Loucy (cell line): Measurements from ENCODE around the gene AGO4.
A peak's percentile ranks its signal among the peaks of the same experiment; 100 is the strongest.

Experiments
- H2AFZ ChIP-seq: fragments of 200-600 bp; sonication (generic); 2 replicates; pipeline ENCODE4 v1.6.0; 2016; ENCODE audit warnings: antibody characterized with exemption, mild to moderate bottlenecking, low read length, moderate library complexity
- H3F3A ChIP-seq: fragments of 200-600 bp; 2 replicates; pipeline ENCODE4 v1.6.0; 2016; ENCODE audit warnings: antibody characterized with exemption, low read depth, mild to moderate bottlenecking
- H3K27me3 ChIP-seq: fragments of 200-600 bp; sonication (generic); 2 replicates; pipeline ENCODE4 v1.6.1; 2014; ENCODE audit warnings: low read length, mild to moderate bottlenecking; ENCODE audit not compliant: insufficient read depth, poor library complexity, severe bottlenecking
- H3K36me3 ChIP-seq: fragments of 200-600 bp; sonication (generic); 2 replicates; pipeline ENCODE4 v1.6.1; 2016; ENCODE audit warnings: low read length; ENCODE audit not compliant: insufficient read depth
- H3K4me1 ChIP-seq: fragments of 200-600 bp; sonication (generic); 2 replicates; pipeline ENCODE4 v1.5.1; 2014; ENCODE audit warnings: low read length, mild to moderate bottlenecking; ENCODE audit not compliant: insufficient read depth, poor library complexity, severe bottlenecking
- H3K4me2 ChIP-seq: fragments of 200-600 bp; sonication (generic); 2 replicates; pipeline ENCODE4 v1.6.0; 2014; ENCODE audit warnings: antibody characterized with exemption, low read length, low read depth, mild to moderate bottlenecking; ENCODE audit not compliant: poor library complexity, severe bottlenecking
- H3K4me3 ChIP-seq: fragments of 200-600 bp; sonication (generic); 2 replicates; pipeline ENCODE4 v1.5.1; 2014; ENCODE audit warnings: low read length, mild to moderate bottlenecking, mixed read lengths; ENCODE audit not compliant: poor library complexity, severe bottlenecking
- H3K79me2 ChIP-seq: fragments of 200-600 bp; sonication (generic); 2 replicates; pipeline ENCODE4 v1.6.1; 2014; ENCODE audit warnings: low read length; ENCODE audit not compliant: insufficient read depth
- H3K9ac ChIP-seq: fragments of 200-600 bp; sonication (generic); 2 replicates; pipeline ENCODE4 v1.6.0; 2014; ENCODE audit warnings: mild to moderate bottlenecking, low read depth, low read length, moderate library complexity; ENCODE audit not compliant: poor library complexity, severe bottlenecking
- H3K9me2 ChIP-seq: fragments of 200-600 bp; sonication (generic); replicated peaks from 2 replicates; pipeline ENCODE4 v1.6.1; 2016; ENCODE audit warnings: low read depth, low read length, mixed read lengths
- H3K9me3 ChIP-seq: fragments of 200-600 bp; sonication (generic); 2 replicates; pipeline ENCODE4 v1.6.1; 2014; ENCODE audit warnings: mild to moderate bottlenecking, antibody characterized with exemption, low read length, low read depth; ENCODE audit not compliant: insufficient read depth
- H4K20me1 ChIP-seq: fragments of 200-600 bp; sonication (generic); 2 replicates; pipeline ENCODE4 v1.6.0; 2014; ENCODE audit warnings: antibody characterized with exemption, low read length, mild to moderate bottlenecking; ENCODE audit not compliant: insufficient read depth, poor library complexity, severe bottlenecking
- EZH2phosphoT487 ChIP-seq: fragments of 200-600 bp; IDR thresholded peaks from 2 replicates; pipeline ENCODE4 v1.6.1; 2018; ENCODE audit warnings: antibody characterized with exemption, mild to moderate bottlenecking, moderate library complexity, borderline replicate concordance
- TF ChIP-seq, protein P1 (sequence below): fragments of 200-600 bp; sonication (generic); conservative IDR thresholded peaks from 2 replicates; pipeline ENCODE4 v1.5.1; 2014; ENCODE audit warnings: mild to moderate bottlenecking, antibody characterized with exemption, low read length

Gene AGO4

DNA sequence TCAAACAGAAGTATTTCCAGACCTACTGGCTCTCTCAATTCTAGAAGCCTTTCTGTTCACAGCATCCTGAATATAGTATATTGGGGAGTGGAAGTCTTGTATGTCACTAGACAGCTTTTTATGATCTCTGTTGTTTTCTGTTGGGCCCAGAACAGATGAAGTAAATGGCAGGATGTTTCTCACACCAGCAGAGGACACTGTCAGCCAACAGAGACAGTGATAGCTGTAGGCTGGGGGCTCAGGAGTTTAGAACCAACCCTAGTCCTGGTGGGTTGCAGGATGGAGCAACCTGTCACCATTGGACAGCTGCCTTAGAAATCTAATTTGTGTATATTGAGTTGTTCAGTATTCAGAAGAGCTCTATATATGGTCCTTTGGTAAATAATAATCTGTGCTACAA is 92.1 kb downstream of the AGO4 start:
- Histone ChIP-seq H3K9ac (no peak overlapping the region), H3K27me3 (no peaks in the 10 kb centered on the region), H3K4me2 (no peak overlapping the region), H3F3A (no peaks in the 10 kb centered on the region), H3K9me3 (no peaks in the 10 kb centered on the region), H3K4me1 (peaks cover under 1% of the 10 kb centered on the region), H2AFZ (no peak overlapping the region), H3K4me3 (no peak overlapping the region), H3K79me2 (no peaks in the 10 kb centered on the region), H4K20me1 (no peaks in the 10 kb centered on the region), H3K36me3 (peaks cover 60% of the 10 kb centered on the region; the same call in 1 of the 2 replicates), H3K9me2 (no peaks in the 10 kb centered on the region)
- TF ChIP-seq EZH2phosphoT487: no peak
- TF ChIP-seq, protein P1, sequence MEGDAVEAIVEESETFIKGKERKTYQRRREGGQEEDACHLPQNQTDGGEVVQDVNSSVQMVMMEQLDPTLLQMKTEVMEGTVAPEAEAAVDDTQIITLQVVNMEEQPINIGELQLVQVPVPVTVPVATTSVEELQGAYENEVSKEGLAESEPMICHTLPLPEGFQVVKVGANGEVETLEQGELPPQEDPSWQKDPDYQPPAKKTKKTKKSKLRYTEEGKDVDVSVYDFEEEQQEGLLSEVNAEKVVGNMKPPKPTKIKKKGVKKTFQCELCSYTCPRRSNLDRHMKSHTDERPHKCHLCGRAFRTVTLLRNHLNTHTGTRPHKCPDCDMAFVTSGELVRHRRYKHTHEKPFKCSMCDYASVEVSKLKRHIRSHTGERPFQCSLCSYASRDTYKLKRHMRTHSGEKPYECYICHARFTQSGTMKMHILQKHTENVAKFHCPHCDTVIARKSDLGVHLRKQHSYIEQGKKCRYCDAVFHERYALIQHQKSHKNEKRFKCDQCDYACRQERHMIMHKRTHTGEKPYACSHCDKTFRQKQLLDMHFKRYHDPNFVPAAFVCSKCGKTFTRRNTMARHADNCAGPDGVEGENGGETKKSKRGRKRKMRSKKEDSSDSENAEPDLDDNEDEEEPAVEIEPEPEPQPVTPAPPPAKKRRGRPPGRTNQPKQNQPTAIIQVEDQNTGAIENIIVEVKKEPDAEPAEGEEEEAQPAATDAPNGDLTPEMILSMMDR: peak; percentile 35; the same call in 1 of the 2 replicates

DNA sequence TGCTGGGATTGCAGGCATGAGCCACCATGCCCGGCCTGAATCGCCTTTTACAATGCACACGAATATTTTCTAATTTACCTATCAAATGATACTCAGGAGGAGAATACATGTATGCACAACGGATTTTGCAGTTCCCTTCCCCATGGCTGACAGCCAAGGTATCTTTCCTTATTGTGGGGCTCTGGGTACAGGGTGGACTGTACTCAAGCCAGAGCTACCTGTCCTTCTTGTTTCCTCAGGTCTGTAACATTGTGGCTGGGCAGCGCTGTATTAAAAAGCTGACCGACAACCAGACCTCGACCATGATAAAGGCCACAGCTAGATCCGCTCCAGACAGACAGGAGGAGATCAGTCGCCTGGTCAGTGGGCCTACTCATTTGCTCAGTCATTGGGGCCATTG is 93.4 kb downstream of the AGO4 start:
- H3K9me3 ChIP-seq: no peaks in the 10 kb centered on the region
- H3K9ac ChIP-seq: no peak overlapping the region
- no peak for TF ChIP-seq EZH2phosphoT487
- H2AFZ ChIP-seq: no peak overlapping the region
- H3K4me3 ChIP-seq: no peak overlapping the region
- no peaks in the 10 kb centered on the region for H3K4me1 ChIP-seq
- H3K79me2 ChIP-seq: no peaks in the 10 kb centered on the region
- H3K4me2 ChIP-seq: no peak overlapping the region
- H3K36me3 ChIP-seq: peaks cover 54% of the 10 kb centered on the region; the same call in 1 of the 2 replicates
- H3F3A ChIP-seq: no peaks in the 10 kb centered on the region
- H3K27me3 ChIP-seq: no peaks in the 10 kb centered on the region
- H4K20me1 ChIP-seq: no peaks in the 10 kb centered on the region
- no peaks in the 10 kb centered on the region for H3K9me2 ChIP-seq

DNA sequence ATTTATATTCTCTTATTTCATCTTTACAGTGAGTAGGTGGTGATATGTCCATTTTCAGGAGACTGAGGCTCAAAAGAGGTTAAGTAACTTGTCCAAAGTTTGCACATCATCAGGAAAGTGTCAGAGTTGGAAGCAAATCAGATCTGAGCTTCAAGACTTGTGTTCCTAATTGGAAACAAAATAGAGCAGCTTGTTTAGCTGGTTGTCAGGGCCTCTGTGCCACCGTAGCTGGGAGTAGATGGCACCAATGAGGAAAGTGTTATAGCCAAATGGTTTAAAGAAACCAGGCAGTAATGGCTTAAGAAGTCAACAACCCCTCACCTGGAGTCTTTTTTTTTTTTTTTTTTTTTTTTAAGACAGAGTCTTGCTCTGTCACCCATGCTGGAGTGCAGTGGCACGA is 94.9 kb downstream of the AGO4 start:
- H3K9me2 ChIP-seq: no peaks in the 10 kb centered on the region
- peaks cover 52% of the 10 kb centered on the region; the same call in 1 of the 2 replicates for H3K36me3 ChIP-seq

More for the DNA sequence above, 94.9 kb downstream of the AGO4 start:
- no peak overlapping the region for H3K4me2 ChIP-seq
- H4K20me1 ChIP-seq: no peaks in the 10 kb centered on the region
- H3K27me3 ChIP-seq: no peaks in the 10 kb centered on the region
- no peaks in the 10 kb centered on the region for H3K9me3 ChIP-seq
- H3K79me2 ChIP-seq: no peaks in the 10 kb centered on the region
- no peaks in the 10 kb centered on the region for H3F3A ChIP-seq
- no peak overlapping the region for H3K9ac ChIP-seq
- H3K4me1 ChIP-seq: no peaks in the 10 kb centered on the region
- H2AFZ ChIP-seq: no peak overlapping the region
- H3K4me3 ChIP-seq: no peak overlapping the region
- no peak for TF ChIP-seq EZH2phosphoT487
- TF ChIP-seq, protein P1: no peak
